ACC112 (cell line): ENCODE results near the gene USH2A.

Experiments
- H2AFZ ChIP-seq: fragments of 200-600 bp; sonication (generic); one replicate; pipeline ENCODE4 v1.6.0; 2017; ENCODE audit warnings: antibody characterized with exemption, low read length; ENCODE audit not compliant: unreplicated experiment
- H3K27ac ChIP-seq: fragments of 200-600 bp; sonication (generic); 2 replicates; pipeline ENCODE4 v1.5.1; 2014; ENCODE audit warnings: low read depth, mild to moderate bottlenecking, antibody characterized with exemption, low read length, moderate library complexity
- H3K27me3 ChIP-seq: fragments of 200-600 bp; sonication (generic); 2 replicates; pipeline ENCODE4 v1.6.1; 2014; ENCODE audit warnings: mild to moderate bottlenecking, antibody characterized with exemption, low read length, moderate library complexity, mixed read lengths; ENCODE audit not compliant: insufficient read depth
- H3K36me3 ChIP-seq: fragments of 200-600 bp; sonication (generic); 2 replicates; pipeline ENCODE4 v1.6.1; 2016; ENCODE audit warnings: mild to moderate bottlenecking, antibody characterized with exemption, low read length, moderate library complexity, mixed read lengths; ENCODE audit not compliant: insufficient read depth
- H3K4me1 ChIP-seq: fragments of 200-600 bp; sonication (generic); one replicate; pipeline ENCODE4 v1.6.1; 2016; ENCODE audit warnings: low read length, mixed read lengths; ENCODE audit not compliant: insufficient read depth, unreplicated experiment, control insufficient read depth
- H3K4me3 ChIP-seq: fragments of 200-600 bp; sonication (generic); 2 replicates; pipeline ENCODE4 v1.5.1; 2014; ENCODE audit warnings: mild to moderate bottlenecking, low read depth, low read length
- H3K79me2 ChIP-seq: fragments of 200-600 bp; sonication (generic); one replicate; pipeline ENCODE4 v1.6.0; 2016; ENCODE audit warnings: low read length; ENCODE audit not compliant: control insufficient read depth, unreplicated experiment, insufficient read depth

The USH2A gene

GRCh38 chr1:216453777-216454176 is 30.5 kb upstream of the USH2A start:
- H3K36me3 ChIP-seq: no peaks in the 10 kb centered on the region
- no peak overlapping the region for H2AFZ ChIP-seq
- H3K27me3 ChIP-seq: no peaks in the 10 kb centered on the region
- H3K79me2 ChIP-seq: no peaks in the 10 kb centered on the region
- peaks cover 25% of the 10 kb centered on the region for H3K4me1 ChIP-seq
- no peak overlapping the region for H3K4me3 ChIP-seq
- no peak overlapping the region for H3K27ac ChIP-seq

DNA sequence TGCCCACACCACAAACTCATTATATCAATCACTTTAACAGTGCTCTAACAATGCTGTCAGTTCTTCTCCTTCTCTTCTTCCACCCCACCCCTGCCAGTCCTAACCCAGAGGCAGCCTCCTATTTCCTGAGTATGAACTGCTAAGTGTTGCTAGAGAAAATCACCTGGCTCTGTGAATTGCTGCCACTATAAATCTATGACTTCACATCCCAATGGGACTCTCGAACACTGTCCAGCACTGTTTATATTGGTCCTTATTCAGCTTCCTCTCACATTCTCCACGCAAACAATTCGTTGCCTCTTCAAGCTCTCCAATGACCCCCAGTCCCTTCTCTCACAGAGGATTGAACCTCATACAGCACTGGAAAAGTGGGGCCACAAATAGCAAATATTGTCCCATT is 27.0 kb upstream of the USH2A start:
- H3K27ac ChIP-seq: no peak overlapping the region
- H3K79me2 ChIP-seq: no peaks in the 10 kb centered on the region
- no peaks in the 10 kb centered on the region for H3K27me3 ChIP-seq
- H2AFZ ChIP-seq: no peak overlapping the region
- peaks cover 11% of the 10 kb centered on the region for H3K4me1 ChIP-seq
- no peaks in the 10 kb centered on the region for H3K36me3 ChIP-seq
- no peak overlapping the region for H3K4me3 ChIP-seq

GRCh38 chr1:216448011-216448510 is 24.8 kb upstream of the USH2A start:
- H3K4me3 ChIP-seq: no peak overlapping the region
- no peaks in the 10 kb centered on the region for H3K79me2 ChIP-seq
- H3K36me3 ChIP-seq: no peaks in the 10 kb centered on the region
- no peak overlapping the region for H2AFZ ChIP-seq
- H3K27me3 ChIP-seq: no peaks in the 10 kb centered on the region
- H3K4me1 ChIP-seq: peaks cover 11% of the 10 kb centered on the region
- no peak overlapping the region for H3K27ac ChIP-seq

GRCh38 chr1:216437603-216438002 is 14.4 kb upstream of the USH2A start:
- Histone ChIP-seq H3K27me3 (no peaks in the 10 kb centered on the region), H3K4me3 (no peak overlapping the region), H3K36me3 (no peaks in the 10 kb centered on the region), H3K27ac (no peak overlapping the region), H3K79me2 (no peaks in the 10 kb centered on the region), H3K4me1 (no peaks in the 10 kb centered on the region), H2AFZ (no peak overlapping the region)

GRCh38 chr1:216434232-216434631 is 11.0 kb upstream of the USH2A start:
- no peak overlapping the region for H3K4me3 ChIP-seq
- no peaks in the 10 kb centered on the region for H3K79me2 ChIP-seq
- no peak overlapping the region for H2AFZ ChIP-seq
- H3K4me1 ChIP-seq: no peaks in the 10 kb centered on the region
- H3K27me3 ChIP-seq: no peaks in the 10 kb centered on the region
- no peaks in the 10 kb centered on the region for H3K36me3 ChIP-seq
- H3K27ac ChIP-seq: no peak overlapping the region

GRCh38 chr1:216433175-216433574 is 9.9 kb upstream of the USH2A start:
- Histone ChIP-seq H3K27ac (no peak overlapping the region), H3K36me3 (no peaks in the 10 kb centered on the region), H3K27me3 (no peaks in the 10 kb centered on the region), H3K4me1 (no peaks in the 10 kb centered on the region), H3K79me2 (no peaks in the 10 kb centered on the region), H2AFZ (no peak overlapping the region), H3K4me3 (no peak overlapping the region)

DNA sequence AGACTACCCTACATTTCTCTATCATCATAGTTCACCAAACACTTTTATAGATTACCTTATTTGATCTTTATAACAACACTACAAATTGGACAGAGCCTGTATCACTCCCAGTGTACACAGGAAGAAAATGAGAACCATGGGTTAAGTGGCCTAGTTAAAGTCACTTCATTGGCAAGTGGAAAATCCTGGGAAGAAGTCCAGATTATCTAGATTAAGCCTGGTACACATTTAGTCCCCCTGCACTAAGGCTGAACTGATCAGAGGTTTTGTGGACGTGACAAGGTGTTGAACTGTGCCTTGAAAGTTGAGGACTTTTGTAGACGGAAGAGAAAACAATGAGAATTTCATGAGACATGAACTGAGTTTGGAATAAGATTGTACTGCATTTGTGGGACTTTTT is 7.5 kb upstream of the USH2A start:
- Histone ChIP-seq H3K27me3 (no peaks in the 10 kb centered on the region), H2AFZ (no peak overlapping the region), H3K36me3 (no peaks in the 10 kb centered on the region), H3K27ac (no peak overlapping the region), H3K4me3 (no peak overlapping the region), H3K79me2 (no peaks in the 10 kb centered on the region), H3K4me1 (no peaks in the 10 kb centered on the region)

- no peak overlapping the region for H3K27ac ChIP-seq
- no peaks in the 10 kb centered on the region for H3K79me2 ChIP-seq
- no peak overlapping the region for H3K4me3 ChIP-seq
- no peak overlapping the region for H2AFZ ChIP-seq
- H3K4me1 ChIP-seq: no peaks in the 10 kb centered on the region
- no peaks in the 10 kb centered on the region for H3K27me3 ChIP-seq
- no peaks in the 10 kb centered on the region for H3K36me3 ChIP-seq
Observed at GRCh38 chr1:216425577-216425976, 2.3 kb upstream of the USH2A start.

DNA sequence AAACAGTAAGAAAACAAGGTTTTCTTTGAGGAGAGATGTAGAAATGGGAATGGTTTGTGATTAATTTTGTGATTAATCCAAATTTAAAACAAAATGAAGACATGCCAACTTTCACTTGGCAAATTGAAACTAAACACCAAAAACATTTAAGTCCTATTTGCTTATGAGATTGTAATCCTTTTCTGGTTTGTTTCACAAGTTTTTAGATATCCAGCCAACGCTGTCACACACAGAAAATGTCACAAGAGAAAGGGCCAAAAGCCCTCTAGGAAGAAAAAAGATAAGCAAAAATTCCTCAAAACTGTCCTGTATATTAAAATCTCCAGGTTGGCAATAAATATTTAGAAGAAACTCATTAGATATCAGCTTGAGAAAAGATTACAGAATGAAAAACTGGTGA is 2.5 kb downstream of the USH2A start:
- Histone ChIP-seq H3K27me3 (no peaks in the 10 kb centered on the region), H3K79me2 (no peaks in the 10 kb centered on the region), H3K36me3 (no peaks in the 10 kb centered on the region), H2AFZ (no peak overlapping the region), H3K4me1 (peaks cover 9% of the 10 kb centered on the region), H3K27ac (no peak overlapping the region), H3K4me3 (no peak overlapping the region)

DNA sequence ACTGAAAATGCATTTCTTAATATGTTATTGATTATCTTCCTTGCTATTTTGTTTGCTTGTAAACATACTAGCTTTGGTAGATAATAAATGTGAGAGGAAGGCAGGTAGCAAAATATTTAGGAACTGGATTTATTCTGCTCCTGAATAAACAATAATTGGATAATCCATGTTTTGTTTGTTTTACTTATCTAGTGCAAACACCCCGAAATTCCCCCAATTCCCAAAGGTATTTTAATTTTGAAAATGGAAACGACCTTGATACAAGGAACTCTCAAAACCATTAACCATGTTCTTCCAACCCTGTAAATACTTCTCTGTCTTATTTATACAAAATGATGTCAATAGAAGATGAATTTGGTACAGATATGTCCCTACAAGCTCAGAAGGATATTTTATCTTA is 3.0 kb downstream of the USH2A start:
- peaks cover 9% of the 10 kb centered on the region for H3K4me1 ChIP-seq
- no peaks in the 10 kb centered on the region for H3K27me3 ChIP-seq
- no peak overlapping the region for H3K4me3 ChIP-seq
- H3K27ac ChIP-seq: no peak overlapping the region
- no peak overlapping the region for H2AFZ ChIP-seq
- H3K79me2 ChIP-seq: no peaks in the 10 kb centered on the region
- no peaks in the 10 kb centered on the region for H3K36me3 ChIP-seq

- Histone ChIP-seq H3K36me3 (no peaks in the 10 kb centered on the region), H3K4me3 (no peak overlapping the region), H3K79me2 (no peaks in the 10 kb centered on the region), H3K4me1 (peaks cover 9% of the 10 kb centered on the region), H3K27me3 (no peaks in the 10 kb centered on the region), H3K27ac (no peak overlapping the region), H2AFZ (no peak overlapping the region)
Observed at GRCh38 chr1:216416488-216416887, 6.8 kb downstream of the USH2A start.
